ENCODE data around the gene GPR35.

The GPR35 gene

DNA sequence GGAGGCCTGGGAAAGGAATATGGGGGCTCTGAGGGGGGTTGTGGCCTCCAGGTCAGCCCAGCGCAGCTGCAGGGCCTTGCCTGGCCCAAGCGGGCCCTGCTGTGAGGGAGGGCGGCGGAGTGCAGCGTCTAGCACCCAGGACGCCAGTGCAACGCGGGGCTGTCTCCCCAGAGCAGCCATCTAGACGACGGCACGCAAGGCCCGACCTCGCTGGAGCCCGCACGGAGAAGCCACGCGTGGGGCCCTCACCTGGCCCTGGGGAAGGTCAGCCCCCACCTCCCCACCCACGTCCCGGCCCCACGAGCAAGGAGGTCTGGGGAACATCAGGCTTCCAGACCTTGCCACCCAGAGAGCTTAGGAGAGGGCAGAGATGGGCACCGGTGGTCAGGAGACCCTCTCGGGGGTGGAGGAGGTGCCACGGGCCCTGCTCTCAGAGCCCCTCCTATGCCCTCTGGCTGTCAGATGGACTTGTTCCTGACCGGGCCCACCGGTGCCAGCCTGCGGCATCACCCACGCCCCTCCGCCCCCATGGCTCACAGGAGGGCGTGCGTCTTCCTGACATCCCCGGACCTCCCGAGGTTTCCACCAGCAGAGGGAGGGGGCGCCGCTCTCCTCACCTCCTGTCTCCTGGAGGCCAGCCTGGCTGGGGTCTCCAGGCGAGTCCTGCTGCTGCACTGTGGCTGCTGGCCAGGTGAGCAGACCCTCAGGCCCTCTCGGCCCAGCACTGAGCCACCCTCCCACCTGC, 17.0 kb downstream of the GPR35 start:
- H3K27me3 ChIP-seq (ENCODE audit: control insufficient read depth, insufficient read depth, low read length): no peaks in the 10 kb centered on the region
- H3K4me3 ChIP-seq (ENCODE audit: low read depth, low read length): no peak overlapping the region
- no peaks in the 10 kb centered on the region for H3K36me3 ChIP-seq (ENCODE audit: control insufficient read depth, insufficient read depth, low read length)
- H2AFZ ChIP-seq: no peak overlapping the region
- no peaks in the 10 kb centered on the region for H3K79me2 ChIP-seq
- H3K4me2 ChIP-seq (ENCODE audit: low read length): no peak overlapping the region
- no peak overlapping the region for H3K27ac ChIP-seq
- no peak overlapping the region for H3K9ac ChIP-seq
- H3K4me1 ChIP-seq: no peaks in the 10 kb centered on the region
- H3K9me3 ChIP-seq (ENCODE audit: control insufficient read depth, low read length): no peaks in the 10 kb centered on the region
- TF ChIP-seq, protein P1, sequence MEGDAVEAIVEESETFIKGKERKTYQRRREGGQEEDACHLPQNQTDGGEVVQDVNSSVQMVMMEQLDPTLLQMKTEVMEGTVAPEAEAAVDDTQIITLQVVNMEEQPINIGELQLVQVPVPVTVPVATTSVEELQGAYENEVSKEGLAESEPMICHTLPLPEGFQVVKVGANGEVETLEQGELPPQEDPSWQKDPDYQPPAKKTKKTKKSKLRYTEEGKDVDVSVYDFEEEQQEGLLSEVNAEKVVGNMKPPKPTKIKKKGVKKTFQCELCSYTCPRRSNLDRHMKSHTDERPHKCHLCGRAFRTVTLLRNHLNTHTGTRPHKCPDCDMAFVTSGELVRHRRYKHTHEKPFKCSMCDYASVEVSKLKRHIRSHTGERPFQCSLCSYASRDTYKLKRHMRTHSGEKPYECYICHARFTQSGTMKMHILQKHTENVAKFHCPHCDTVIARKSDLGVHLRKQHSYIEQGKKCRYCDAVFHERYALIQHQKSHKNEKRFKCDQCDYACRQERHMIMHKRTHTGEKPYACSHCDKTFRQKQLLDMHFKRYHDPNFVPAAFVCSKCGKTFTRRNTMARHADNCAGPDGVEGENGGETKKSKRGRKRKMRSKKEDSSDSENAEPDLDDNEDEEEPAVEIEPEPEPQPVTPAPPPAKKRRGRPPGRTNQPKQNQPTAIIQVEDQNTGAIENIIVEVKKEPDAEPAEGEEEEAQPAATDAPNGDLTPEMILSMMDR (IDR thresholded peaks at IDR 0.05): no peak

DNA sequence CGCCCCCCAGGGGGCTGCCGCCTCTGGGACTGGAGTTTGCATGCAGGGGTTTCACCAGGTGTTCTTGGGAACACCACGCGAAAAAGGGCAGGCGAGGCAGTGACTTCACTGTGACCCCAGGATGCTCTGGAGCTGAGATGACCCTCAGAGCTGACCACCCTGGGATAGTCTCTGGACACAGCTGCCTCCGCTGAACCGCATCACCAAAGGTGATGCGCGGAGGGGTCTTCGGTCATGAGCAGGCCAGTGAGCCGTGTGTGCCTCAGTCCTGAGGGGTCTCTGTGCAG, 17.5 kb downstream of the GPR35 start:
- no peak overlapping the region for H2AFZ ChIP-seq
- no peaks in the 10 kb centered on the region for H3K36me3 ChIP-seq (ENCODE audit: control insufficient read depth, insufficient read depth, low read length)
- H3K79me2 ChIP-seq: no peaks in the 10 kb centered on the region
- TF ChIP-seq, protein P1 (IDR thresholded peaks at IDR 0.05): no peak
- no peaks in the 10 kb centered on the region for H3K9me3 ChIP-seq (ENCODE audit: control insufficient read depth, low read length)
- no peak overlapping the region for H3K4me3 ChIP-seq (ENCODE audit: low read depth, low read length)
- no peak overlapping the region for H3K27ac ChIP-seq
- no peak overlapping the region for H3K4me2 ChIP-seq (ENCODE audit: low read length)
- no peak overlapping the region for H3K9ac ChIP-seq
- H3K27me3 ChIP-seq (ENCODE audit: control insufficient read depth, insufficient read depth, low read length): no peaks in the 10 kb centered on the region
- H3K4me1 ChIP-seq: no peaks in the 10 kb centered on the region

DNA sequence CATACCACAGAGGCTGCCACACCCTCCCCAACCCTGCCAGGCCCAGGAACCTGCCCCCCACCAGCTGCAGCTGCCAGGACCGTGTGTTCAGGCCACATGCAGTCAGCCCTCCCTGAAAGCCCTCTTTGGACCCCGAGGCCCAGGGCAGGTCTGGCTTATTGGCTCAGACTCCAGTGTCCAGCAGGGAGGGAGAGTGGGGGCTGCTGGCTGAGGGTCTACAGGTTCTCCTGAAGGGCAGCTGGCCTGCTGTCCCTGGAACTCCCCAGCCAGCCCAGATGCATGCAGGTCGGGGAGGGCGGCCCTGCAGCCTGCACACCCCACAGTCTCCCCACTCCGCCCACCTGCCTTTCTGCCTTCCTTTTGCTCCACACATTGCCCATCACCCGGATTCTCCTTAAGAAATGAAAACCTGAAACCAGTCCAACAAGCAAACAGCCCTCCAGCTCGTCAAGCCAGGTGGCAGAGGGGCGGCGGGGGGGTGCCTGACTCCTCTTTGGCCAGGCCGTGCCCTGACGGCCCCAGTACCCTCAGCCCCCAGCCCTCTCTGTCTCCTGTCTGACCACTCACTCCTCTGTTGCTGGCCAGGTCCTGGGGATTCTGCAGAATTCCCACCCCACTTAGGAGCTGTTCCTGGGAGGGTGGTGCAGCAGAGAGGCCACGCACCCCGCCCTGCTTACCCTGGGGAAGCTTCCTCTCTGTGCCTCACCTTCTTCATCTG, 18.0 kb downstream of the GPR35 start:
- TF ChIP-seq, protein P1 (IDR thresholded peaks at IDR 0.05): no peak
- H3K4me2 ChIP-seq (ENCODE audit: low read length): no peak overlapping the region
- no peaks in the 10 kb centered on the region for H3K4me1 ChIP-seq
- H3K79me2 ChIP-seq: no peaks in the 10 kb centered on the region
- H3K4me3 ChIP-seq (ENCODE audit: low read depth, low read length): no peak overlapping the region
- no peak overlapping the region for H3K9ac ChIP-seq
- no peak overlapping the region for H2AFZ ChIP-seq
- H3K27me3 ChIP-seq (ENCODE audit: control insufficient read depth, insufficient read depth, low read length): no peaks in the 10 kb centered on the region
- H3K36me3 ChIP-seq (ENCODE audit: control insufficient read depth, insufficient read depth, low read length): no peaks in the 10 kb centered on the region
- no peak overlapping the region for H3K27ac ChIP-seq
- H3K9me3 ChIP-seq (ENCODE audit: control insufficient read depth, low read length): no peaks in the 10 kb centered on the region

DNA sequence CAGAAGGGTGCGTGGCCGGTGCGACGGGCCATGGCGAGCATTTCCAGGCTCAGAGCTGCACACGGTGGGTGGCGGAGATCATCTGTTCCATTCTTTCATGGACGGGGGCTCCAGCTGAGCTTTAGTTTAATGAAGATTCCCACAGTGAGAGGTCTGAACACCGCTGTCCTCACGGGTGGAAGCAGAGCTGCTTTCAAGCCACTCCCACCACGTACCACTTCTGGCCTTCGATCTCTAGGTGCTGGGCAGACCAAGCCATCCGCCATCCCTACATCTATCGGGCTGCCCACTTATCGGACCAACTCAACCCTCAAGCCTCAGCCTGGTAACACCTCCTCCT, 18.5 kb downstream of the GPR35 start:
- no peak overlapping the region for H3K27ac ChIP-seq
- no peak overlapping the region for H2AFZ ChIP-seq
- no peaks in the 10 kb centered on the region for H3K4me1 ChIP-seq
- H3K36me3 ChIP-seq (ENCODE audit: control insufficient read depth, insufficient read depth, low read length): no peaks in the 10 kb centered on the region
- no peak overlapping the region for H3K4me2 ChIP-seq (ENCODE audit: low read length)
- no peaks in the 10 kb centered on the region for H3K79me2 ChIP-seq
- H3K9ac ChIP-seq: no peak overlapping the region
- TF ChIP-seq, protein P1 (IDR thresholded peaks at IDR 0.05): no peak
- H3K4me3 ChIP-seq (ENCODE audit: low read depth, low read length): no peak overlapping the region
- H3K27me3 ChIP-seq (ENCODE audit: control insufficient read depth, insufficient read depth, low read length): no peaks in the 10 kb centered on the region
- no peaks in the 10 kb centered on the region for H3K9me3 ChIP-seq (ENCODE audit: control insufficient read depth, low read length)

DNA sequence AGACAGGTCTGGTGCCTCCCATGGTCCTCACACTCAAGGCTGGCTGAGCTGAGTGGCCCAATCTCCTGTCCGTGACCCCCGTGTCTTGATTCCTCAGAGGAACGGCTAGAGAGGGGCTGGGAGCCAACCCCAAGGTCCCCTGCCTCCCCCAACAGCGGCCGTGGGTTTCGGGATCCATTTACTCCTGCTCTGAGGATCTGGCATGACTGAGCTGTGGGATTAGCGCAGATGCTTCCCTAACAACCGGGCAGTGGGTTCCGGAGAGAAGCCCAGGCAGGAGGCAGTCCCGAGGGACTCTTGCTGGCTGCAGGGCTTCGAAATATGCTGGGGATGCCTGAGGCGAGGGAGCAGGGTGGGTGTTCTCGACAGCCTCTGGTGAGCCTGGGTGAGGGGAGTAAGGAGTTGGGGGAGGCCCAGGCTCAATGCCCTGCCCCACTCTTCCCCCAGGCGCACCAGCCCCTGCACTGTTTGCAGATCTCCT, 18.9 kb downstream of the GPR35 start:
- Histone ChIP-seq H3K4me2 (ENCODE audit: low read length) (no peak overlapping the region), H3K9ac (no peak overlapping the region), H3K4me3 (ENCODE audit: low read depth, low read length) (no peak overlapping the region), H2AFZ (no peak overlapping the region), H3K27ac (no peak overlapping the region), H3K4me1 (no peaks in the 10 kb centered on the region), H3K27me3 (ENCODE audit: control insufficient read depth, insufficient read depth, low read length) (no peaks in the 10 kb centered on the region), H3K9me3 (ENCODE audit: control insufficient read depth, low read length) (no peaks in the 10 kb centered on the region), H3K36me3 (ENCODE audit: control insufficient read depth, insufficient read depth, low read length) (no peaks in the 10 kb centered on the region), H3K79me2 (no peaks in the 10 kb centered on the region)
- TF ChIP-seq, protein P1 (IDR thresholded peaks at IDR 0.05): no peak

Data from parathyroid adenoma (tissue), 2 donors.